Testis (tissue), 2 donors: ENCODE results near the gene COL23A1.

Experiments used
- POLR2A ChIP-seq: fragments of 450-650 bp; IDR thresholded peaks from one replicate; pipeline ENCODE4 v1.6.1; 2017; ENCODE audit warnings: antibody characterized with exemption, mild to moderate bottlenecking, moderate library complexity
- TF ChIP-seq, protein P1 (sequence below), 3 experiments: fragments of 450-650 bp in 2 of 3; fragments of 200-600 bp in 1 of 3; sonication (generic) in 1 of 3; IDR thresholded peaks; one replicate each; pipeline ENCODE4 v1.5.1; 2016 to 2019; ENCODE audit warnings: antibody characterized with exemption in 3 of 3, mild to moderate bottlenecking in 2 of 3, moderate library complexity in 1 of 3

DNA sequence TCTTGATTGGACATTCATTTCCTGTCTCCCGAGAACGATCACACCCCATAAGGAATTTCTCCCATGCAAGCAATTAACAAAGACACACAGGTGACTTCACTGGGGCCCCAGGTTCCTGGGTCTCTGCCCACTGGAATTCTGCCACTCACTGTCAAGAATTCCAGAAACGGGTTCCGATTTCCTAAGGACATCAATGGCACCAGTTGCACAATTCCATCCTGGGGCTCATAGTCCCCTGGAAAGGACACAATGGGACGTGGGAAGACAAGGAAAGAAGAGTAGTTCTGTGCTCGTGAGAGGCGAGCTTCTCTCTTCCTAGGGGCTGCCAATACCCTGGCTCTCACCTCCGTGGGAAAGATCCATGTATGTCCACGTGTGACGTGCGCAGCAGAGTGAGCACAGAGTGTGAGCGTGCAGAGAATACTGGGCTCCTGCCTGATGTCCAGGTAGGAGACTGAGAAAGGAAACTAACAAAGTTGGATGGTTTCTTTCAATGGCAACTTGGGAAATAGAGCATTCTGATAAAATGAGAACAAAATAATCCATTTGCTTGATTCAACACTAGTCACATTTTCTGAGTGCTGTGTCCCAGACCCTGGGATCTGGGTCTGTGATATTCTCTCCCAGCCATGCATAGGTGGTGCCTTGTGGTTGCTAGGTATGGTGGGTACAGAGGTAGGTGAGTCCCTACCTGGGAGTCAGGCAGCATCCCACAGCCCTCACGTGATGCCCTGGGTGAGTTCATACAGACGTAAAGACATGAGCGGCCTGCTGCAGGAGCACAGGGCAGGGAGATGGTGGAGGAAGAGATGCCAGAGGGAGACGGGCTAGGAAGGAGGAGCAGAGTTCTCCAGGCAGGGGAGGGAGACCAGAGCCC lies 159.8 kb downstream of the COL23A1 start:
- TF ChIP-seq, protein P1, sequence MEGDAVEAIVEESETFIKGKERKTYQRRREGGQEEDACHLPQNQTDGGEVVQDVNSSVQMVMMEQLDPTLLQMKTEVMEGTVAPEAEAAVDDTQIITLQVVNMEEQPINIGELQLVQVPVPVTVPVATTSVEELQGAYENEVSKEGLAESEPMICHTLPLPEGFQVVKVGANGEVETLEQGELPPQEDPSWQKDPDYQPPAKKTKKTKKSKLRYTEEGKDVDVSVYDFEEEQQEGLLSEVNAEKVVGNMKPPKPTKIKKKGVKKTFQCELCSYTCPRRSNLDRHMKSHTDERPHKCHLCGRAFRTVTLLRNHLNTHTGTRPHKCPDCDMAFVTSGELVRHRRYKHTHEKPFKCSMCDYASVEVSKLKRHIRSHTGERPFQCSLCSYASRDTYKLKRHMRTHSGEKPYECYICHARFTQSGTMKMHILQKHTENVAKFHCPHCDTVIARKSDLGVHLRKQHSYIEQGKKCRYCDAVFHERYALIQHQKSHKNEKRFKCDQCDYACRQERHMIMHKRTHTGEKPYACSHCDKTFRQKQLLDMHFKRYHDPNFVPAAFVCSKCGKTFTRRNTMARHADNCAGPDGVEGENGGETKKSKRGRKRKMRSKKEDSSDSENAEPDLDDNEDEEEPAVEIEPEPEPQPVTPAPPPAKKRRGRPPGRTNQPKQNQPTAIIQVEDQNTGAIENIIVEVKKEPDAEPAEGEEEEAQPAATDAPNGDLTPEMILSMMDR (IDR thresholded peaks at IDR 0.05) = no peak
- TF ChIP-seq POLR2A = no peak
